Activated T-cell treated with anti-CD3 and anti-CD28 coated beads, Interleukin-2, amount 50 U/mL, for 4 hours (primary cell): ENCODE results near the gene DLX3. TPM values are rescaled to one million over a fixed set of nuclear protein-coding genes. Genes with fewer than 3 reads are reported as not detected.

Experiments
- ATAC-seq, 2 donors: fragments of 200-7000 bp; cut with Tn5 transposase; one replicate each; pipeline ENCODE4 v1.10.0; 2021
- DNase-seq: peaks from one replicate; pipeline ENCODE4 v3.0.0-alpha.2; 2020
- H3K27me3 Mint-ChIP-seq: one replicate; pipeline ENCODE4 v1.8.0; 2021; ENCODE audit warnings: low read depth, mixed read lengths
- H3K36me3 Mint-ChIP-seq: one replicate; pipeline ENCODE4 v1.8.0; 2022; ENCODE audit warnings: mixed read lengths; ENCODE audit not compliant: insufficient read depth
- H3K4me1 Mint-ChIP-seq: one replicate; pipeline ENCODE4 v1.8.0; 2021; ENCODE audit warnings: low read depth, mixed read lengths
- H3K4me3 Mint-ChIP-seq: one replicate; pipeline ENCODE4 v1.8.0; 2021; ENCODE audit warnings: mild to moderate bottlenecking, moderate library complexity, mixed read lengths
- H3K9me3 Mint-ChIP-seq: one replicate; pipeline ENCODE4 v1.8.0; 2021; ENCODE audit warnings: mixed read lengths
- total RNA-seq, 3 donors: library from RNA; stranded (reverse); gene quantifications; one replicate each; pipeline ENCODE4 v1.2.1, GENCODE V29; 2021

DLX3 gene
- total RNA-seq, 3 donors from 2014 or later = 0.08 to 0.47 (median 0.25) TPM

DNA sequence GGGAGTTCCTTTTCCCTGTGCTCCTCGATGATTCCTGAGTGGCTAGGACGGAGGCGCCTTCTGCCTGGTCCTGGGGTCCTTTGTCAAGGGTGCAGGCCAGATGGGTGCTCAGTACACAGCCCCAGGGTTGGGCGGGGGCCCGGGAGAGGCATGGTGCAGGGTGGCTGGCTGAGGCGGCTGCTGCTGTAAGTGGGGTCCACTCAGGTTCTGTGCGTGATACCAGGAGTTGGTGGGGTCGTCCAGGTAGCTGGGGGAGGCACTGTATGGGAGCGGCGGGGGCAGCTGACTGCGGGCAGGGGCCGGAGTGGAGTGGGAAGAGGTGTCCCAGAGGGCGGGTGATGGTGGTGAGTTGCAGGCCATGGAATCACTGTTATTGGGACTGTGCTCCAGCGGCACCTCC lies 3.6 kb downstream of the DLX3 start:
- Mint-ChIP-seq H3K9me3 (no peaks in the 10 kb centered on the region), H3K4me3 (no peak overlapping the region), H3K36me3 (no peaks in the 10 kb centered on the region), H3K27me3 (peaks cover 81% of the 10 kb centered on the region), H3K4me1 (peaks cover 20% of the 10 kb centered on the region)
- ATAC-seq (no peak), DNase-seq (no peak)

DNA sequence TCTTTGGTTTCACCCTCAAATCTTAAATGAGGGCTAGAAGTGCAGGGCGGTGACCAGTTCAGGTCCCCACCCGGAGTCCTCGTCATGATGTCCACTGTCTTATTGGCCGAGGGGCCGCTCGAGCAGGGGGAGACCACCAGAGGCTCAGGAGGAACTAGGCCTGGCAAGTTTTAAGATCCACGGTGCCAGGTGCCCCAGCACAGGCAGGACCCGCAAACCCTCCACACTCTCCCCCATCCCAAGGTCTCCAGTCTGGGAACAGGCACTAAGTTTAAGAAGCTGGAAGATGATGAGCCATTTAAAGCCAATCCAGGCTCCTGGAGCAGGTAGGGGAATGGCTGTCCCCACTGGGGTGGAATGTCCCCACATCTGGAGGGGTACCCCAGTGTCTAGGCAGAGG lies 4.1 kb downstream of the DLX3 start:
- no peak overlapping the region for H3K4me3 Mint-ChIP-seq
- DNase-seq = no peak
- H3K9me3 Mint-ChIP-seq = no peaks in the 10 kb centered on the region
- no peaks in the 10 kb centered on the region for H3K36me3 Mint-ChIP-seq
- no peak for ATAC-seq
- H3K27me3 Mint-ChIP-seq = peaks cover 77% of the 10 kb centered on the region
- H3K4me1 Mint-ChIP-seq = peaks cover 16% of the 10 kb centered on the region

DNA sequence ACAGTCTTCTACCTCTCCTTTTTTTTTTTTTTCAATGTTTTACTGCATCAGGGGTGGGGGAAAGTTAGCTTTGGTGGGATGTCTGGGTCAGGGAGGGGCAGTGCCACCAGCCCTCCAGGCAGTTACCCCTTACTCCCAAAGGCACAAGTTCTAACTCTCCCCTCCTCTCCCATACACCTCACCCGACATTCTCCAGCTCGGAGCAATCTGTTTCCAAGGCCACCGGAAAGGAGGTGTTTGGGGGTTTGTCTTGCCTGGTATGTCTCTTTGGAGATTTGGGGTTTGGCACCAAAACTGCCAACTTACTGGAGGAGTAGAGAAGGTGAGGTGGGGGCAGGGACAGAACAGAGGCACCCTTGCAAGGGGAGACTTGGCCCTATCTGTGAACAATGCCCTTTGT lies 4.7 kb downstream of the DLX3 start:
- Mint-ChIP-seq H3K36me3 (no peaks in the 10 kb centered on the region), H3K4me3 (no peak overlapping the region), H3K4me1 (peaks cover 16% of the 10 kb centered on the region), H3K9me3 (no peaks in the 10 kb centered on the region), H3K27me3 (peaks cover 74% of the 10 kb centered on the region)
- ATAC-seq (no peak), DNase-seq (no peak)

DNA sequence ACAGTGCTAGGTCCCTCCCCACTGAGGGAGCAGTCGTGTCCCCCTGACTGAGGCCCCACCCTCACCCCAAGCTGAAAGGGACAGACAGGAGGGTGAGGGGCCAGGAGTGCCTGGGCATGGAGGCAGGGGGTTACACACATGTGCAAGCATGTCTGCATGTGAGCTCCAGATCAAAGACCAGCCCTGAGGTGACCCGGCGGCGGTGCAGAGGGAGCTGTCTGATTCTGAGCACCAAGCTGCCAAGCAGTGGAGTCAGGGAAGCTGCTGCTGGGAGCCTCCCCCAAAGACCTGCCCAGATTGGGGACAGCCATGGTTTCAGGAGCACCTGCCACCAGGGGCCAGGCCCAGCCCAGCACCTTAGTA lies 5.5 kb downstream of the DLX3 start:
- ATAC-seq (no peak), DNase-seq (no peak)
- Mint-ChIP-seq H3K4me3 (no peak overlapping the region), H3K9me3 (no peaks in the 10 kb centered on the region), H3K36me3 (no peaks in the 10 kb centered on the region), H3K27me3 (peaks cover 67% of the 10 kb centered on the region), H3K4me1 (peaks cover 12% of the 10 kb centered on the region)

DNA sequence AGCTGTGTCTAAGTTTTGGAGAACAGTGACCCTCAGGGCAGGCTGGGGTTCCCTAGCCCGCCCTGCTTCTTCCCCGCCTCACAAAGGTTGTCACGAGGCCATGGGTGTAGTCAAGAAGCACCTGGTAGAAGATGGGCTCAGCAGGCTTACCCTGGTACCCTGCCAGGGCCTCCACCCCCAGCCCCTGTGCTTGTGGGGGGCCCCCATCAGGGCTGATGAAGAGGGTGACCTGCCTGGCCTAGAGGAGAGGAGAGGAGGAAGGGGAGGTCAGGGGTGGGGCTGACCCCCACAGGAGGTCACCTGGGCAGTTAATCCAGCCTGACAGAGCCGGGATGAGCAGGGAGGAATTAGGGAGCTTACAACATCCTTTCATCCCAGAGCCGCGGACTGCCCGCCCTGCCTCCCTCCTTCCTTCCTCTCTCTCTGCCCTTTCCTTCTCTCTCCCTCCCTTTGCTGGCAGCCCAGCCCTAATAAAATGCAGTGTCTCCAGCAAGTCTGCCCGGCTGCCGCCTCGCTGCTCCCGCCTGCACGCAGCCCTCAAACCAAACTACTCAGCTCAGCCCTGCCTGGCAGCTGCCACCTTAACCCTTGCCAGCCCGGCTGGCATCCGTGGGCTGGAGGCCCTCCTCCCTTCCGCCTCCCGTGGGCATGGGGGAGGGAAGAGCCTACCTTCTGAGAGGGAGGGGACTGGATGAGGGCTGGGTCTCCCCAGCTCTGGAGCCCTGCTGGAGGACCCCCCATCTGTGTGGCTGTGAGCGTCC lies 7.2 kb downstream of the DLX3 start:
- Mint-ChIP-seq H3K27me3 (peaks cover 64% of the 10 kb centered on the region), H3K4me3 (no peak overlapping the region), H3K4me1 (peaks cover 2% of the 10 kb centered on the region), H3K36me3 (no peaks in the 10 kb centered on the region), H3K9me3 (no peaks in the 10 kb centered on the region)
- ATAC-seq = no peak
- no peak for DNase-seq

DNA sequence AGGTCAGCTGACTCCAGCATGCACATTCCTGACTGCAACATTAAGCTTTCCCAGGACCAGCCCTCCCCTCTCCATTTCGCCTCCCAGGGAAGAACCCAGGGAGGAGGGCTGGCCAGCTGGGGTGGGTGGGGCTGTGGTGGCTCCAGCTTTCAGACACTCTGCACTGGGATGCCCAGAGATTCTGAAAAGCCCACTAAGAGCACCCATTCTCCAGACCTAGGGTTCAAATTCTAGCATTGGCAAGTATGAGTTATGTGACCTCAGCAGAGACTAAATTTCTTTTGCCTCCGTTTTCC lies 7.8 kb downstream of the DLX3 start:
- H3K36me3 Mint-ChIP-seq = no peaks in the 10 kb centered on the region
- H3K27me3 Mint-ChIP-seq = peaks cover 66% of the 10 kb centered on the region
- no peaks in the 10 kb centered on the region for H3K4me1 Mint-ChIP-seq
- DNase-seq (no peak), ATAC-seq (no peak)
- H3K9me3 Mint-ChIP-seq = no peaks in the 10 kb centered on the region
- H3K4me3 Mint-ChIP-seq = no peak overlapping the region

DNA sequence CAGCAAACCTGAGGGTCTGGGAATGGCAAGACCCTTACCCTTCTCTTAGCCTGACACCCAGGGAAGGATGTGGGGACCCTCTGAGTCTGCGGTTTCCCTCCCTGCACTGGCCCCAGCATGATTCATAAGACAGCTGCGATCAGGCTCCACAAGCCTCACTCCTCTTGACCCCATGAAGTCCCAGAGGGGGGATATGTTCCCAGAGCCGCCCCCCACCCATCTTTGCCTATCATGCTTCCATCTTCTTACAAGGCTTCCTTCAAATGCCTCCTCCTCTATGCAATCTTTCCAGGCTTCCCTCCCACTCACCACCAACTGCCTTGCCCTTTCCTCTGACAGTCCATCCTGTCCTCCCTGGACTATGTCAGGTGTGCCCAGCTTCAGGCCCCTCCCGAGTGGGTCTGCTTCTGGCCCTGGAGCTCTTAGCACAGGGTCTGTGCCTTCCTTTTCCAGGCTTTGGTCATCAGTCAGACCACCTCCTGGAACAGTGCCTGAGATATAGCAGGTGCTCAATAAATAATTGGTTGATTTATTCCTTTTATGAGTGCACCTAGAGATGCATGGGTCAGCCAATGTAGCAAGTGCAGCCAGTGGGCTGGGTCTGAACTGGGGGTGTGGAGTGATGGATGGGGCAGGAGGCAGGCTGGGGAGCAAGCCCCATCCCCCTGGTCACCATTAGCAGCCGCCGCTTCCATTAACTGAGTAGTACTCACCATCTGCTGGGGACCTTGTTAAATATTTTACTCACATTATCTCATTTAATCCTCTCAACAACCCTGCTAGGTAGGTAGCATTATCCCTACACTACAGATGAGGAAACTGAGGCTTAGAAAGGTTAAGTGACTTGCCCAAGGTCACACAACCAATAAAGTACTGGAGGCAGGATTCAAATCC lies 8.4 kb downstream of the DLX3 start:
- ATAC-seq (no peak), DNase-seq (no peak)
- H3K9me3 Mint-ChIP-seq = no peaks in the 10 kb centered on the region
- H3K36me3 Mint-ChIP-seq = no peaks in the 10 kb centered on the region
- no peak overlapping the region for H3K4me3 Mint-ChIP-seq
- no peaks in the 10 kb centered on the region for H3K4me1 Mint-ChIP-seq
- H3K27me3 Mint-ChIP-seq = peaks cover 65% of the 10 kb centered on the region

DNA sequence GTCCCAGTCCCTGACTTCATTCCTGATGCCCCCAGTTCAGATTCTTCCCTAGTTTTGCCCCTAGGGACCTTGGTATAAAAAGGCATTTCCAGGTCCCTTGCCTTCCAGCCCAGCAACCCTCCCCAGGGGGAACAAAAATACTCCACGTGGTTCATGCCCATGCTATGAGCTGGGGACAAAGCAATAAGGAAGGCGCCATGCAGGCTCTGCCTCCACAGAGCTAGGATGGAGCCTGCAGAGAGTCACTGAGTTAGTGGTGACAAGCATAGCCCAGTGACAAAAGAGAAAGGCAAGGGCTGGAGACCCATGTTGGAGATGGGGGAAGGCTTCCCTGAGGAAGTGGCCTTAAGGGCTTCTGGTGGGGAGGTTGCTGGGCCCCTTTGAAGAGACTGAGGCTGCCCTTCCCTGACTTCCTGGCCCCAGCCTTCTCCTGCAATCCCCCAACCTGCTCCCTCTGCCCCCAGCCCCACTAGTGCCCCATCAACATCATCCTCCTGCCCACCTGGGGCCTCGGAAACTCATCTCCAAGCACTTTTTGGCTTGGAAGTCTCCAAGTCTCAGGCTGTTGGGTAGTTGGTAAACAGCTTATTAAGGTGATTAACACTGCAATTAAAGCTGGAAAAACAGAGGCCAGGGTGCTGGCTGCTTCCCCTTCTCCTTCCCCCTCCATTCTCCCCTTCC lies 9.6 kb downstream of the DLX3 start:
- H3K27me3 Mint-ChIP-seq = peaks cover 65% of the 10 kb centered on the region
- H3K4me3 Mint-ChIP-seq = no peak overlapping the region
- H3K36me3 Mint-ChIP-seq = no peaks in the 10 kb centered on the region
- DNase-seq = no peak
- no peaks in the 10 kb centered on the region for H3K4me1 Mint-ChIP-seq
- H3K9me3 Mint-ChIP-seq = no peaks in the 10 kb centered on the region
- ATAC-seq = no peak

DNA sequence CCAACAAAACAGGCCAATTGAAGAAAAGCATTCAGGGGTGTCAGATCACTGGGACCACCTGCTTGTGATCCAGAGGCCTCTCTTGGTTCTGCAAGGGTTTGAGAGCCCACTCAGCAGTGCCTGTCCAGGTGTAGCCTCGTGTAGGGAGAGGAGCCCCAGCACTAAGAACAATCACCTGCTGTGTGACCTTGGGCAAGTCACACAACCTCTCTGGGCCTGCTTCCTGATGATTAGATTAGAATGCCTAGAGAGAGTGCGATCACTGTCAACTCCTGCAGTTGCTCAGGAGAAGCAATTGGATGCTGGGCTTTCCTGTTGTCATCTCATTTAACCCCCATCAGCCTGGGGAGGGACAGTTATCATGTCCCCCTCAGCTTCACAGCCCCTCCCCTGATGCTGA lies 10.2 kb downstream of the DLX3 start:
- H3K36me3 Mint-ChIP-seq = no peaks in the 10 kb centered on the region
- no peaks in the 10 kb centered on the region for H3K9me3 Mint-ChIP-seq
- no peak overlapping the region for H3K4me3 Mint-ChIP-seq
- DNase-seq = no peak
- H3K27me3 Mint-ChIP-seq = peaks cover 66% of the 10 kb centered on the region
- H3K4me1 Mint-ChIP-seq = no peaks in the 10 kb centered on the region
- ATAC-seq = no peak

DNA sequence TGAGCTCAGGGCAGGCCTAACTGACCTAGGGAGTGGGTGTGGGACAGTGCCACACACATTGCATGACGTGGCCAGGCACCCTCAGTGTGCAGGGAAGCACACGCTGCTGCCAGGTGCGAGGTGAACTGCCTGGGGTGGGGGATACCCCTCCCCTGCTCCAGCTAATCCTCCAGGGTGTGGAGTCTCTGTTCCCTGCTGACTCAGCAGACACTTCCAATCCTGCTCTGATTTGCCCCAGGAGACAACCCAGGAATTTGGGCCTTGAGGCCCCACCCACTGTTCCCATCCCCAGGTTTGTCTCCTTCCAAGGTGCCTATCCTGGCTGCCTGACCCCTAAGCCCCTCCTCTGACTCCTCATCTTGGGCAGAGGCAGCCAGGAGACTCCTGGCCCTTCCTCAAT lies 10.7 kb downstream of the DLX3 start:
- Mint-ChIP-seq H3K36me3 (no peaks in the 10 kb centered on the region), H3K27me3 (peaks cover 67% of the 10 kb centered on the region), H3K4me1 (no peaks in the 10 kb centered on the region), H3K9me3 (no peaks in the 10 kb centered on the region), H3K4me3 (no peak overlapping the region)
- DNase-seq (no peak), ATAC-seq (no peak)

DNA sequence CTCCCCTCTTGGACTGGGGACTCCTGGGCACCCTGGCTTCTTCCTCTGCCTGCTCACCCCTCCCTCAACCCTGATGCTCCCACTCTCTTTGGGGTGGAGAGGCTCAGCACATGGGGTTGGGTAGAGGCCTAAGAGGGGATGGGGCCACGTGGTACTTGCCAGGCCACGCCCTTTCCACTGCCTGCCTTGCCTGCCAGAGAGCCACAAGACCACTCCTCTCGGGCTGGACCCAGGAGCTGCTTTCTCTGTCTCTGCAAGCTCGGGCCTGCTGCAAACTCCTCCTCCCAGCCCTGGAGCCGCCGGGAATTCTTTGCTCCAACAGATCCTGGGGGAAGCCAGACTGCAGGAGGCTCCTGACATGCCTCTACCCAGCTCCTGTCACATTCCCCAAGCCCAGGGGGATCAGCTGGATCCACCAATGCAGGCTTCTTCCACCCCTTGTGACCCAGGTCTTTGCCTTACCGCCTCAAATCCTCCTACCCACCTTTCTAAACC lies 14.3 kb downstream of the DLX3 start:
- DNase-seq (no peak), ATAC-seq (no peak)
- Mint-ChIP-seq H3K36me3 (no peaks in the 10 kb centered on the region), H3K4me3 (no peak overlapping the region), H3K4me1 (no peaks in the 10 kb centered on the region), H3K9me3 (no peaks in the 10 kb centered on the region), H3K27me3 (peaks cover 65% of the 10 kb centered on the region)

DNA sequence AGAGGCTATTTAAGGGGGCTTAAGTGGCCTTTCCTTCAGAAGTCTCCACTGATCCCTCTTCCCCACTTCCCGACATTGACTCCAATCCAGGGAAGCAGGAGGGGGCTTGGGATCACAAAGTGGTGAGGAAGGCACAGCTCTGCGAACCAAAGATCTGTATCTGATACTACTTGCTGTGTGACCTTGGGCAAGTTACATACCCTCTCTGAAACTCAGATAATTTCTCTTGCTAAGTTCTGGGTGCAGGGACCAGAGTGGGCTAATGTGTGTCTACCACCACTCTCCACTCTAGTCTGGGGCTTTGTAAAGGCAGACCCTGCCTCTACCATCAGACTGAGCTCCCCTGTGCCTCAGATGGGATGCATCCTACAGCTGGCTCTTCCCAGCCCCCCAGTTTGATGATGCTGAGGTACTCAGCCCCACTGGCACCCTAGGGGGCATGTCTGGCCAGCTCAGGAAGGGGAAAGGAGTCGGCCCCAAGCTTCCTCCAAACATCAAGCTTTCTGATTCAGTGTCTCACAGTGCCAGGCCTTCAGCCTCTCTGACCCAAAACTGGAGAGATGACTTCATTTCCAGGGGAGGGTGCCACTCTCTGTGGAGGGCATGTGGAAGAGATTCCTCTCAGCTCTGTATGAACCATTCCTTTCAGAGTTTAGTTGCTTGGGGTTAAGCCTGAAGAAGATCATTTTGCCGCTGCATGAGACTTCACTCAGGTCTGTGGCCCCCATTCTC lies 15.1 kb downstream of the DLX3 start:
- DNase-seq = no peak
- H3K4me3 Mint-ChIP-seq = no peak overlapping the region
- no peak for ATAC-seq
- H3K9me3 Mint-ChIP-seq = no peaks in the 10 kb centered on the region
- H3K4me1 Mint-ChIP-seq = no peaks in the 10 kb centered on the region
- H3K36me3 Mint-ChIP-seq = no peaks in the 10 kb centered on the region
- H3K27me3 Mint-ChIP-seq = peaks cover 69% of the 10 kb centered on the region

DNA sequence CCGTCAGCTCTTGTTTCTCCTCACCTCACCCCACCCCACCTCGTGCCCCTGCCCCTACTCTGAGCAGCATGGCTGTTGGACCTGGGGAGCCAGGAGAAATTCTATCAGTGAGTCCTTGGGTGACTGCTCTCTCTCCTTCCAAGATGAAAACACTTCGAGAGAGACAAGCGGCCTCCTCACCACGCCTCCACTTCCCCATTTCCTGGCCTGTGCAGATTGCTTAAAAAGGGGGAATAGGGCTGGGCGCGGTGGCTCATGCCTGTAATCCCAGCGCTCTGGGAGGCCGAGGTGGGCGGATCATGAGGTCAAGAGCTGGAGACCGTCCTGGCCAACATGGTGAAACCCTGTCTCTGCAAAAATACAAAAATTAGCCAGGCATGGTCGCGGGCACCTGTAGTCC lies 16.5 kb downstream of the DLX3 start:
- H3K4me3 Mint-ChIP-seq = no peak overlapping the region
- no peaks in the 10 kb centered on the region for H3K9me3 Mint-ChIP-seq
- H3K27me3 Mint-ChIP-seq = peaks cover 70% of the 10 kb centered on the region
- H3K36me3 Mint-ChIP-seq = no peaks in the 10 kb centered on the region
- DNase-seq (no peak), ATAC-seq (no peak)
- no peaks in the 10 kb centered on the region for H3K4me1 Mint-ChIP-seq
